SK-N-SH (cell line): Measurements from ENCODE around the gene DCAF5. TPM values are rescaled to one million over a fixed set of nuclear protein-coding genes. Genes with fewer than 3 reads are reported as not detected.

ENCODE experiments used
- CTCF ChIA-PET: fragments of 300-600, 350-600 bp; formaldehyde crosslinking; extraction: SDS; loops from one replicate; lab custom pipeline; 2021; lab: Yijun Ruan, JAX
- POLR2A ChIA-PET: fragments of 350-600 bp; sonication (Branson Sonifier 250); formaldehyde crosslinking; extraction: SDS; loops from one replicate; lab custom pipeline; 2020; ENCODE audit warnings: antibody characterized with exemption, inconsistent platforms; lab: Yijun Ruan, JAX
- DNase-seq: peaks from one replicate; pipeline ENCODE4 v3.0.0; 2012
- H2AFZ ChIP-seq: fragments of 200-600 bp; sonication (generic); 2 replicates; pipeline ENCODE4 v1.8.1; 2016; ENCODE audit warnings: antibody characterized with exemption, mild to moderate bottlenecking, low read depth
- H3F3A ChIP-seq: fragments of 200-600 bp; sonication (generic); replicated peaks from 2 replicates; pipeline ENCODE3; 2016; ENCODE audit warnings: antibody characterized with exemption, mild to moderate bottlenecking; ENCODE audit not compliant: insufficient read depth
- H3K27ac ChIP-seq, 2 experiments: fragments of 200-500 bp in 1 of 2; fragments of 200-600 bp in 1 of 2; sonication (Bioruptor generic) in 1 of 2; sonication (generic), shearing (Covaris generic) in 1 of 2; 2 replicates each; pipeline versions ENCODE4 v1.5.1 to v1.6.1; 2014 to 2016; ENCODE audit warnings: low read depth in 2 of 2, inconsistent platforms in 1 of 2, low read length in 1 of 2, mild to moderate bottlenecking in 1 of 2, mixed read lengths in 1 of 2
- H3K27me3 ChIP-seq: fragments of 200-600 bp; sonication (generic), shearing (Covaris generic); 2 replicates; pipeline ENCODE4 v1.6.1; 2016; ENCODE audit warnings: mixed run types; ENCODE audit not compliant: insufficient read depth
- H3K36me3 ChIP-seq, 2 experiments: fragments of 200-500 bp in 1 of 2; fragments of 200-600 bp in 1 of 2; sonication (Bioruptor generic) in 1 of 2; sonication (generic) in 1 of 2; replicated peaks in 1 of 2; 2 replicates each; pipeline versions ENCODE3 to v1.5.1; 2014 to 2016; ENCODE audit warnings: low read length in 1 of 2, mild to moderate bottlenecking in 1 of 2; ENCODE audit not compliant: insufficient read depth in 2 of 2, control insufficient read depth in 1 of 2
- H3K4me1 ChIP-seq, 2 experiments: fragments of 200-500 bp in 1 of 2; fragments of 200-600 bp in 1 of 2; sonication (Bioruptor generic) in 1 of 2; sonication (generic), shearing (Covaris generic) in 1 of 2; 2 replicates each; pipeline versions ENCODE4 v1.5.1 to v1.6.1; 2014 to 2016; ENCODE audit warnings: low read depth in 1 of 2, low read length in 1 of 2, mixed run types in 1 of 2; ENCODE audit not compliant: insufficient read depth in 2 of 2, control insufficient read depth in 1 of 2
- H3K4me2 ChIP-seq: fragments of 200-600 bp; sonication (generic), shearing (Covaris generic); 2 replicates; pipeline ENCODE4 v1.6.1; 2017; ENCODE audit warnings: mixed run types
- H3K4me3 ChIP-seq, 2 experiments: fragments of 200-500 bp in 1 of 2; fragments of 200-600 bp in 1 of 2; sonication (Bioruptor generic) in 1 of 2; sonication (generic), shearing (Covaris generic) in 1 of 2; 2 replicates each; pipeline versions ENCODE4 v1.5.1 to v1.8.1; 2014 to 2016; ENCODE audit warnings: low read depth in 2 of 2, inconsistent platforms in 1 of 2, low read length in 1 of 2, mild to moderate bottlenecking in 1 of 2, mixed read lengths in 1 of 2, moderate library complexity in 1 of 2
- H3K79me2 ChIP-seq: fragments of 200-600 bp; sonication (generic); 2 replicates; pipeline ENCODE4 v1.8.1; 2017; ENCODE audit warnings: mild to moderate bottlenecking; ENCODE audit not compliant: insufficient read depth
- H3K9ac ChIP-seq: fragments of 200-600 bp; sonication (generic); 2 replicates; pipeline ENCODE4 v1.6.1; 2017; ENCODE audit warnings: mixed run types
- H3K9me2 ChIP-seq: fragments of 200-600 bp; sonication (generic); 2 replicates; pipeline ENCODE4 v1.6.1; 2017; ENCODE audit warnings: mixed run types
- H3K9me3 ChIP-seq: fragments of 200-600 bp; sonication (generic); 2 replicates; pipeline ENCODE4 v1.6.1; 2017; ENCODE audit warnings: mixed run types, mild to moderate bottlenecking, moderate library complexity
- H4K20me1 ChIP-seq: fragments of 200-600 bp; sonication (generic); 2 replicates; pipeline ENCODE4 v1.6.1; 2017; ENCODE audit warnings: mild to moderate bottlenecking, mixed run types; ENCODE audit not compliant: insufficient read depth
- CHD2 ChIP-seq: fragments of 150-350 bp; IDR thresholded peaks from 2 replicates; pipeline ENCODE4 v1.6.1; 2018; ENCODE audit warnings: low read length; ENCODE audit not compliant: partially characterized antibody
- CTCF ChIP-seq: fragments of 200-600 bp; sonication (generic); IDR thresholded peaks from 2 replicates; pipeline ENCODE4 v1.6.1; 2017; ENCODE audit warnings: antibody characterized with exemption, mild to moderate bottlenecking, moderate library complexity
- ELF1 ChIP-seq: IDR thresholded peaks from 2 replicates; pipeline ENCODE4 v1.4.0; 2012
- EZH2phosphoT487 ChIP-seq: fragments of 200-600 bp; sonication (generic); IDR thresholded peaks from 2 replicates; pipeline ENCODE4 v1.6.1; 2017; ENCODE audit warnings: low read depth, mixed run types, mild to moderate bottlenecking, antibody characterized with exemption, moderate library complexity, borderline replicate concordance
- FOXJ3 ChIP-seq: sonication (generic); formaldehyde crosslinking; IDR thresholded peaks from 2 replicates; pipeline ENCODE4 v1.5.1; 2020; ENCODE audit warnings: mild to moderate bottlenecking, missing genetic modification reagents
- FOXM1 ChIP-seq: IDR thresholded peaks from 2 replicates; pipeline ENCODE4 v1.4.0; 2012; ENCODE audit warnings: low read depth, mild to moderate bottlenecking
- IRF3 ChIP-seq: fragments of 150-350 bp; IDR thresholded peaks from 2 replicates; pipeline ENCODE4 v1.6.1; 2016; ENCODE audit warnings: mild to moderate bottlenecking, low read depth, low read length
- JUND ChIP-seq: IDR thresholded peaks from 2 replicates; pipeline ENCODE4 v1.4.0; 2012
- MEF2A ChIP-seq: IDR thresholded peaks from 2 replicates; pipeline ENCODE4 v1.4.0; 2012; ENCODE audit warnings: low read depth, borderline replicate concordance
- MXI1 ChIP-seq: IDR thresholded peaks from 2 replicates; pipeline ENCODE4 v1.6.1; 2012; ENCODE audit warnings: mild to moderate bottlenecking, low read depth, low read length, improper control_type of control experiment
- POLR2AphosphoS5 ChIP-seq: IDR thresholded peaks from 2 replicates; pipeline ENCODE4 v1.6.1; 2012; ENCODE audit warnings: low read depth, low read length
- RAD21 ChIP-seq: IDR thresholded peaks from 2 replicates; pipeline ENCODE4 v1.6.1; 2012; ENCODE audit warnings: mild to moderate bottlenecking, low read length
- RCOR1 ChIP-seq: fragments of 150-350 bp; IDR thresholded peaks from 2 replicates; pipeline ENCODE4 v1.6.1; 2017; ENCODE audit warnings: antibody characterized with exemption, low read length
- REST ChIP-seq: IDR thresholded peaks from 2 replicates; pipeline ENCODE4 v1.6.1; 2012; ENCODE audit warnings: mild to moderate bottlenecking, low read depth, low read length, moderate library complexity
- RXRA ChIP-seq: IDR thresholded peaks from 2 replicates; pipeline ENCODE4 v1.4.0; 2012; ENCODE audit warnings: low read depth, mild to moderate bottlenecking, borderline replicate concordance
- TCF12 ChIP-seq: IDR thresholded peaks from 2 replicates; pipeline ENCODE4 v1.4.0; 2012
- TEAD4 ChIP-seq: IDR thresholded peaks from 2 replicates; pipeline ENCODE4 v1.4.0; 2012; ENCODE audit warnings: mild to moderate bottlenecking, borderline replicate concordance; ENCODE audit not compliant: insufficient read depth
- ZBTB33 ChIP-seq: IDR thresholded peaks from 2 replicates; pipeline ENCODE4 v1.4.0; 2012; ENCODE audit warnings: low read depth, borderline replicate concordance
- WGBS: methylation state at CpG from one replicate; pipeline ENCODE4 v1.1.6; 2017; ENCODE audit warnings: low lambda C conversion rate; 5-methylcytosine and 5-hydroxymethylcytosine counted together
- polyA plus RNA-seq, 3 experiments: library from polyadenylated mRNA; depleted of rRNA; stranded (reverse); fragments of >200 nt; gene quantifications; 2 replicates each; pipeline ENCODE4 v1.2.3, GENCODE V29; 2012

DCAF5 gene
- polyA plus RNA-seq, 1 of the 3 experiments (the other 2 are of a cell fraction): 26.7 TPM

GRCh38 chr14:69149461-69150244 lies 3.3 kb downstream of the DCAF5 start:
- H3K9ac ChIP-seq: no peak overlapping the region

More at GRCh38 chr14:69149461-69150244, 3.3 kb downstream of the DCAF5 start:
- CTCF ChIA-PET: interaction anchor here (1.0 to 4.7 kb wide), 6 partner anchors 12 to 287 kb away, joined by 3 to 66 read pairs (median 7); no protein-coding TSS in a partner anchor
- H4K20me1 ChIP-seq: peaks cover 47% of the 10 kb centered on the region
- H3K4me1 ChIP-seq: peaks cover 18 to 19% of the 10 kb centered on the region in 2 experiments; a peak in 3 of 4 replicates
- peaks cover 23 to 24% of the 10 kb centered on the region in 2 experiments for H3K36me3 ChIP-seq
- DNase-seq: no peak
- POLR2A ChIA-PET: no interaction called here
- peak overlapping the region; percentile 18 to 39; a peak in 3 of 4 replicates for H3K27ac ChIP-seq
- 0 out of 2 replicates have a peak overlapping the region, but pooled peaks have one; percentile 10 for H3K4me2 ChIP-seq
- peaks cover 75% of the 10 kb centered on the region for H3K79me2 ChIP-seq
- WGBS: 54% methylated on average over 2 of the region's 2 CpGs
- TF ChIP-seq MEF2A: no peak
- no peak for TF ChIP-seq TEAD4
- no peak for TF ChIP-seq IRF3
- no peak for TF ChIP-seq RCOR1
- TF ChIP-seq POLR2AphosphoS5: no peak
- no peak for TF ChIP-seq EZH2phosphoT487
- no peak for TF ChIP-seq ELF1
- TF ChIP-seq JUND: no peak
- no peak for TF ChIP-seq CTCF
- TF ChIP-seq RXRA: no peak
- TF ChIP-seq ZBTB33: no peak
- no peak for TF ChIP-seq RAD21
- no peak for TF ChIP-seq MXI1
- TF ChIP-seq REST: no peak
- TF ChIP-seq FOXJ3 (CRISPR knock-in tag): no peak
- TF ChIP-seq TCF12: no peak
- no peak for TF ChIP-seq CHD2
- no peak for TF ChIP-seq FOXM1
- H3K9me3 ChIP-seq: no peaks in the 10 kb centered on the region
- no peaks in the 10 kb centered on the region for H3K27me3 ChIP-seq
- H3K4me3 ChIP-seq: no peak overlapping the region
- no peaks in the 10 kb centered on the region for H3K9me2 ChIP-seq
- H3F3A ChIP-seq: peaks cover 14% of the 10 kb centered on the region
- no peak overlapping the region for H2AFZ ChIP-seq
